ENCODE data around the gene LYZL1. TPM values are rescaled to one million over a fixed set of nuclear protein-coding genes. Genes with fewer than 3 reads are reported as not detected.
"Not testable (repeated sequence)": the region's sequence is repeated elsewhere in the genome, so short reads cannot be mapped to it uniquely, and the experiment has no call there.

LYZL1 gene
- total RNA-seq (not detected), polyA plus RNA-seq (not detected)
- long read RNA-seq, donor 1 = 0 reads
- long read RNA-seq, donor 2 = 0 reads

GRCh38 chr10:29288906-29289305 is at the start of gene LYZL1:
TSS of gene LYZL1 (plus strand) at chr10:29289070. CDS start at chr10:29291868, 2,798 bp downstream.
- 77 to 85% (median 81%) methylated on average over 6 of the region's 6 CpGs for WGBS, 3 donors
- H3K27ac ChIP-seq; H3K36me3 ChIP-seq (ENCODE audit: insufficient read depth in 1 of 2, low read depth in 1 of 2); H3K4me3 ChIP-seq; DNase-seq; H3K9me3 ChIP-seq; intact Hi-C loops (cut with DNase I); H3K27me3 ChIP-seq (ENCODE audit: insufficient read depth in 3 of 3, low read length in 2 of 3); ATAC-seq; H3K4me1 ChIP-seq: not testable (repeated sequence)

GRCh38 chr10:29239569-29240472 is 49.0 kb upstream of the LYZL1 start:
- no peaks in the 10 kb centered on the region for H3K27me3 ChIP-seq (ENCODE audit: insufficient read depth in 3 of 3, low read length in 2 of 3)
- no peaks in the 10 kb centered on the region for H3K4me1 ChIP-seq
- H3K36me3 ChIP-seq (ENCODE audit: insufficient read depth in 1 of 2, low read depth in 1 of 2) = no peaks in the 10 kb centered on the region
- ATAC-seq (peak in 1 of 4 donors; percentile 49), DNase-seq (no peak)
- H3K27ac ChIP-seq = no peak overlapping the region
- peak; percentile 33 for TF ChIP-seq CTCF (IDR thresholded peaks at IDR 0.05)
- no peaks in the 10 kb centered on the region for H3K9me3 ChIP-seq
- WGBS, 3 donors = 86 to 90% (median 88%) methylated on average over 15 of the region's 15 CpGs
- H3K4me3 ChIP-seq = no peak overlapping the region
- intact Hi-C loops (cut with DNase I) = loop anchor here in 1 of 2 donors (5.0 to 10.0 kb wide), 2 partner anchors 62 to 595 kb away; no protein-coding TSS in a partner anchor

DNA sequence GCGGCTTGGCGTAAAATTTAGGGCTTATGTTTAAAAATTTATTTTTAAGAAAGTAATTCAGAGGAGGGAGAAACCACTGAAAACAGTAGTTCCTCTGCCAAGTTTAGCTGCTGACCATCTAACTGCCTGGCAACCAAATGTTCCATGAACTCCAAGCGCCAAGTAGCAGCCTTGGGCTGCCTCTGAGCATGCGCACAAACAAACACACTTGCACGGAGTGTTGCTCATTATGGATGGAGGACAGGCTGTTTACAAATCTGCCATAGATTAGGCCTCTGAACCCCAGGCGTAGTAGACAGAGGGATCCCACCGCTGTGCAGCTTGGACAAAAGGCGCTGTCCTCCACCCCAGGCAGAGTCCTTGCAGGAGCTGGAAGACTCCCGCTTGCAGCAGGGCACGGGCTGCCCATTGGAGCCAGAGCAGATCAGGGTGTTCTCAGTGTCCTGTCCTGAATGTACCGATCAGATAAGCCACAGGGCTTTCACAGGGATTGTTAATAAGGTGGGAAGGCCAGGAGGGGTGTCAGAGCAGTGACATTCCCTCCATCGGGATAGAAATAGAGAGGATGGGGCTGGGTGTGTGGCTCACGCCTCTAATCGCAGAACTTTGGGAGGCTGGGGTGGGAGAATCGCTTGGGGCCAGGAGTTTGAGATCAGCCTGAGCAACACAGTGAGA is 47.7 kb upstream of the LYZL1 start:
- intact Hi-C loops (cut with DNase I) = loop anchor here in 1 of 2 donors (10.0 kb wide), 1 partner anchor 594 kb away; no protein-coding TSS in a partner anchor
- no peak overlapping the region for H3K4me3 ChIP-seq
- no peak for TF ChIP-seq CTCF (IDR thresholded peaks at IDR 0.05)
- H3K9me3 ChIP-seq = no peaks in the 10 kb centered on the region
- 58 to 71% (median 61%) methylated on average over 15 of the region's 15 CpGs for WGBS, 3 donors
- no peak for DNase-seq
- H3K4me1 ChIP-seq = no peaks in the 10 kb centered on the region
- no peak for ATAC-seq
- no peaks in the 10 kb centered on the region for H3K36me3 ChIP-seq (ENCODE audit: insufficient read depth in 1 of 2, low read depth in 1 of 2)
- no peak overlapping the region for H3K27ac ChIP-seq
- H3K27me3 ChIP-seq (ENCODE audit: insufficient read depth in 3 of 3, low read length in 2 of 3) = no peaks in the 10 kb centered on the region

DNA sequence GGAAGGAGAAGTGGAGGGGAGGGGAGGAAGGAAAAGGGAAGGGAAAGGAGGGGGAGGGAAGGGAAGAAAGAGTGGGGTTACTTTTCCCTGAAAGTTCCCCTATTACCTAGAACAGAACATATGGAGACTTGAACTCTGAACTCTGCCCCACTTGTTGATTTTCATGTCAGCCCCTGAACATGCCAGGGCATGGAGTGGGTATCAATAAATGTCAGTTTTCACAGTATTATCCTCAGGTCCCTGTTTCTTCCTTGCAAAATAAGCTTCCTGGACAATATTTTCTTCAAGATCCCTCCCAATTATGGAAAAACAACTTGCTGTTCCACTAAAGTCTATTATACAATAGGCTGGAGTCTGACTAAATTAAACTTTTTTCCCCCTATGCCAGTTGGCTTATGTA is 46.9 kb upstream of the LYZL1 start:
- ATAC-seq = no peak
- Histone ChIP-seq H3K9me3 (no peaks in the 10 kb centered on the region), H3K4me3 (no peak overlapping the region), H3K27ac (no peak overlapping the region), H3K27me3 (ENCODE audit: insufficient read depth in 3 of 3, low read length in 2 of 3) (no peaks in the 10 kb centered on the region), H3K36me3 (ENCODE audit: insufficient read depth in 1 of 2, low read depth in 1 of 2) (no peaks in the 10 kb centered on the region), H3K4me1 (no peaks in the 10 kb centered on the region)
- intact Hi-C loops (cut with DNase I) = loop anchor here in 1 of 2 donors (10.0 kb wide), 1 partner anchor 593 kb away; no protein-coding TSS in a partner anchor
- DNase-seq = no peak
- TF ChIP-seq CTCF (IDR thresholded peaks at IDR 0.05) = no peak

DNA sequence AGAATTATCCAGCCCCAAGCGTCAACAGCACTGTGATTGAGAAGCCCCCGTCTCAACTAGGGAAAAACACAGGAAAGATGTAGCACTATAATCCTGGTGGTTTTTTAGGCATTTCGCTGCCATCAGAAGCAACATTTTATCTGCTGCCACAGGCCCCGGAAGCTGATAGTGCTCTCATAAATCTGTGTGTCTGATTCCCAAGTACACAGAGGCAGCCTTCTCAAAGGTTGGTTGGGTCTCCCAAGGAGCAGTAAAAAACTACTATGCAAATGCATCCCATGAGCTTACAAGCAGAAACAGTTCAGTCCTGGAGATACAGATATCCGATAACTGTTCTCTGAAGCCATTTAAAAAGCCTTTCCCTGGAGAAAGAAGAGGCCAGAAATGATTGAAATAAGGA is 45.8 kb upstream of the LYZL1 start:
- H3K4me1 ChIP-seq = no peaks in the 10 kb centered on the region
- no peaks in the 10 kb centered on the region for H3K27me3 ChIP-seq (ENCODE audit: insufficient read depth in 3 of 3, low read length in 2 of 3)
- 66 to 80% (median 71%) methylated on average over 5 of the region's 5 CpGs for WGBS, 3 donors
- no peaks in the 10 kb centered on the region for H3K9me3 ChIP-seq
- no peak overlapping the region for H3K4me3 ChIP-seq
- intact Hi-C loops (cut with DNase I) = loop anchor here in 1 of 2 donors (10.0 kb wide), 1 partner anchor 592 kb away; no protein-coding TSS in a partner anchor
- no peak for DNase-seq
- H3K27ac ChIP-seq = no peak overlapping the region
- no peak for ATAC-seq
- H3K36me3 ChIP-seq (ENCODE audit: insufficient read depth in 1 of 2, low read depth in 1 of 2) = no peaks in the 10 kb centered on the region
- no peak for TF ChIP-seq CTCF (IDR thresholded peaks at IDR 0.05)
